GM18505 (cell line): ENCODE data around the gene COPS4.
"Not testable (repeated sequence)": the region's sequence is repeated elsewhere in the genome, so short reads cannot be mapped to it uniquely, and the experiment has no call there.

Experiments
- ATAC-seq: cut with Tn5 transposase; IDR thresholded peaks from one replicate; pipeline ENCODE4 v1.9.1; 2021; ENCODE audit not compliant: unreplicated experiment
- POLR2A ChIP-seq: IDR thresholded peaks from 4 replicates; pipeline ENCODE4 v1.6.1; 2011; ENCODE audit warnings: borderline replicate concordance; ENCODE audit not compliant: insufficient read depth, insufficient read length; ENCODE audit errors: extremely low read depth

The COPS4 gene

DNA sequence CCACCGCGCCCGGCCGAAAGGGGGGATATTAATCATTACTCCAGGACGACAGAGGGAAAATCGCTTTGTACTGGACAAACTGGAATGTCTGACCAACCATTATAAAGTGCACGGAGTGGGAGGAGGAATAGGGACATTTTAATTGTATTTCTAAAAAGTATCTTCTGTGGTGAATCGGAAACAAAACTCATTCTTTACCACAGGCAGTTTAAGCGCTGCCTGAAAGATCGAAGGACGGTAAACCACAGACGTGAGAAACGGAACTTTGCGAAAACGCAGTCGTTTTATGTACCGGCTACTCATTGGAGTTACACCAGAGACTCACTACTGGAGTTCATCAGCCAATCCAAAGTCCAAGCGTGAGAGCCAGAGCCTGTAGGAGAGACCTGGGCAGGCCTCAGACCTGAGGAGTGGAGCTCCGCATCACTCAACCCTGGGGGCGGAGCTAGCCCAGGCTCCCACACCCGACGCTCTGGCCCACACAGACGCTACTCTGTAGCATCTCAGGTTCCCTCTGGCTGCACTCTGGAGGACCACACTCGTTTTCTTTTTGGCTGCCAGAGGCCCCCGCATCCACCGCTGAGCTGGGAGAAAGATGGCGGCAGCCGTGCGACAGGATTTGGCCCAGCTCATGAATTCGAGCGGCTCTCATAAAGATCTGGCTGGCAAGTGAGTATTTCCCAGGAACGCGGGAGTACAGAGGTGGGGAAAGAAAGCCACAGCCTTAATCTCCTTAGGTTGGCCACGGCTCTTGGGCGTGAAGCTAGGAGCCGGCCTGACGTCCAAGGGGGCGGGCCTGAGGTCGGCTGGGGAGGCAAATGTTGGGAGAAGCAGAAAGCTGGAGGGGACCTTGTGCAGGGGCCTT is at the start of gene COPS4:
COPS4 (plus strand) TSS at position 554 of the 865 bp plus-strand sequence; CDS start at position 596, 42 bp downstream.
- ATAC-seq, result peak; percentile 99

GRCh38 chr4:82987519-82987918 is 47.5 kb upstream of the COPS4 start:
- not testable (repeated sequence) for ATAC-seq

More for the DNA sequence above, at the start of gene COPS4:
- TF ChIP-seq POLR2A, result peak; percentile 77

DNA sequence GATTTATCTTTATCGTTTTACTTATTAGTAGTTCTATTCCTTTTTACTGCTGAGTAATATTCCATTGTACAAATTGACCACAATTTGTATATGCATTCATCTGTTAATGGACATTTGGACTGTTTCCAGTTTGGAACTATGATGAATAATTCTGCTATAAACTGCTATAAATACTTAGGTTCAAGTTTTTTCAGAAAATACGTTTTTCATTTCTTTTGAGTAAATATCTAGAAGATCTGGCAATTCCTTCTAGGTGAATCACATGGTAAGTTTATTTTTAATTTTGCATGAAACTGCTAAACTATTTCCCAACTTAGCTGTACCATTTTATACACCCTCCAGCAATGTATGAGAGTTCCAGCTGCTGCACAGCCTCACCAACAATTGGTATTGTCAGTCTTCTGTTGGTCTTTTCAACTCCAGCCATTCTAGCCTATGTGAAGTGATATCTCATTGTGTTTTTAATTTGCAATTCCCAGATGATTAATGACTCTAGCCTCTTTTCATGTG is 46.6 kb upstream of the COPS4 start:
- TF ChIP-seq POLR2A, result no peak
- ATAC-seq, result no peak

DNA sequence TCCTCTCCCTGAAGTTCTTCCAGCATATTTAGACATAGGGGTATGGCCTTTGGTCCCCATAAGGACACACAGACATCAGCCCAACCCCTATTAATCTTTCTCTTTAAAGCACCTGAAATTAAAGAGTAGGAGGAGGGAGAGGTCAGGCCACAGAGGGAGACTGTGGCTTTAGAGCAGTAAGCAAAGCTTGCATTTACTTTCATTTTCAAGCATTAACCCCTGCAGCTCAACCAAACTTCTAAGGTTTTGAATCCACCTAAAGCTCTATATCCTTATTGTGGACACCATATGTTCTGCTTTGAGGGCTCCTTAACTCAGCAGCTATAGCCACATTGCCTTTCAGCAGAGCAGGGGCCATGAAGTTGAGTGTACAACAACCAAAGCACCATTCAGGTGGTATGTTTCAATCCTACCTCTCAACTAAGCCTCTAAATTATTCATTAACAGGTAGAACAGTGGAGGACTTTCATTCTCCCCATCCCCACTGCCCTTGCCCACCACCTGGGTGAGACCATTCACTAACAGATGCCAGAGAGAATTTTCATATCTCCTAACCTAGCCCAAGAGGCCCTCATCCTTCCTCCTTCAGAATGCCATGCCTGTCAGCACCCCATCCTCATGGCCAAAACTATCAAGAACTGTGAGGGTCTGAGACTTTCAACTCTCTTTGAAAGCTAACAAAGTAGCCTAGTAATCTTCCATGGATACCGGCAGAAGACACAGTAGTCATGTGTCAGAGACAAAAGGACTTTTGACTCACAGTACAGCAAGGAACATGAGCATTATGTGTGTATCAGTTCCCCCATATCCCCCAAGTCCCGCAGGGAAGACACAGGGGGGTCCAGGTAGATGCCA is 45.2 kb upstream of the COPS4 start:
- peak; percentile 86 for ATAC-seq
- no peak for TF ChIP-seq POLR2A

DNA sequence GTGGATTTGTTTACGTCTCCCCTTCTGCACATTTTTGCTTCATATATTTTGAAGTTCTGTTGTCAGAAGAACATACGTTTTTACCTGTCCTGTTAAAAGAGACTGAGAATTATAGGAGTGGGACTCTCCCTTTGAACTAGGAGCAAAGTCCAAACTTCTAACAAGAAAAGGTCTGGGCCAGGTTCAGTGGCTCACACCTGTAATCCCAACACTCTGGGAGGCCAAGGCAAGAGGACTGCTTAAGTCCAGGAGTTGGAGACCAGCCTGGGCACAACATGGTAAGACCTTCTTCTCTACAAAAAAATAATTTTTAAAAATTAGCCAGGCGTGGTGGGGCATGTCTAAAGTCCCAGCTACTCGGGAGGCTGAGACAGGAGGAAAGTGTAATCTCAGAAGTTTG is 40.1 kb upstream of the COPS4 start:
- TF ChIP-seq POLR2A, result no peak
- no peak for ATAC-seq

- no peak for TF ChIP-seq POLR2A
- ATAC-seq, result no peak
Measured at GRCh38 chr4:82998898-82999297, 36.1 kb upstream of the COPS4 start.

- ATAC-seq, result no peak
- no peak for TF ChIP-seq POLR2A
Measured at GRCh38 chr4:83002329-83002728, 32.7 kb upstream of the COPS4 start.

DNA sequence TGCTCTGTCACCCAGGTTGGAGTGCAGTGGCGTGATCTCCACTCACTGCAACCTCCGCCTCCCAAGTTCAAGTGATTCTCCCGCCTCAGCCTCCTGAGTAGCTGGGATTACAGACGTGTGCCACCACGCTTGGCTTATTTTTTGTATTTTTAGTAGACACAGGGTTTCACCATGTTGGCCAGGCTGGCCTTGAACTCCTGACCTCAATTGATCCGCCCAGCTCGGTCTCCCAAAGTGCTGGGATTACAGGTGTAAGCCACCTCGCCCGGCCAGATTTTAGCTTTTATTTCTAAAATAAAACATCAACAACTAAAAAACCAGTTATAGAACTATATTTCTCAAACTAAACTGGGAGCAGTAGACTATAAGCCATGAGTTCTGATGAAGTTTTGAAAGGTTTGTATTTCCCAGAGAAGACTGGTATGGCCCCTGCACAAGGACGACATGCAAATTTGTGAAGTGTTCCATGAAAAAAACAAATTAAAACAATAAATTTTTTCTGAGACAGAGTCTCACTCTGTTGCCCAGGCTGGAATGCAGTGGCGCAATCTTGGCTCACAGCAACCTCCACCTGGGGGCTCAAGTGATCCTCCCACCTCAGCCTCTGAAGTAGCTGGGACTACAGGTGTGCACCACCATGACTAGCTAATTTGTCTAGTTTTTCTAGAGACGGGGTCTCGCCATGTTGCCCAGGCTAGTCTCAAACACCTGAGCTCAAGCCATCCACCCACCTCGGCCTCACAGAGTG is 31.8 kb upstream of the COPS4 start:
- not testable (repeated sequence) for ATAC-seq

DNA sequence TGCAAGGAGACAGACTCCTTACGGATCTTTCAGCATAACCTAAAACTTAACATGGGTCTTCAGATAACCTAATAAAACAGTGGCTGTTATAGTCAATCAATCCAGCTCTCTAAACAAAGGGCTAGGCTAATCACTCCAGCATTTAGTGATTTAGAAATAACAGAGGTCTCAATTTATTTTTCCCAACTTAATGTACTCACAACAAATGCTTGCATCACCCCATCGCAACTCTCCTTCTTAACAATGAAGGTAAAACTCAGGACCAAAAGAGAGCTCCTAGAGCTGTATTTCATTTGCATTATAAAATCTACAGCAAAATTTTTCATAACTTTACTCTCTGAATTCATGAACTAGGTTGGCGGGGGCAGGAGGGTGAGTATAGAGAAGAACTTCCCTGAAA is 25.5 kb upstream of the COPS4 start:
- no peak for ATAC-seq
- TF ChIP-seq POLR2A, result no peak

- no peak for ATAC-seq
- no peak for TF ChIP-seq POLR2A
Measured at GRCh38 chr4:83010111-83010521, 24.9 kb upstream of the COPS4 start.

DNA sequence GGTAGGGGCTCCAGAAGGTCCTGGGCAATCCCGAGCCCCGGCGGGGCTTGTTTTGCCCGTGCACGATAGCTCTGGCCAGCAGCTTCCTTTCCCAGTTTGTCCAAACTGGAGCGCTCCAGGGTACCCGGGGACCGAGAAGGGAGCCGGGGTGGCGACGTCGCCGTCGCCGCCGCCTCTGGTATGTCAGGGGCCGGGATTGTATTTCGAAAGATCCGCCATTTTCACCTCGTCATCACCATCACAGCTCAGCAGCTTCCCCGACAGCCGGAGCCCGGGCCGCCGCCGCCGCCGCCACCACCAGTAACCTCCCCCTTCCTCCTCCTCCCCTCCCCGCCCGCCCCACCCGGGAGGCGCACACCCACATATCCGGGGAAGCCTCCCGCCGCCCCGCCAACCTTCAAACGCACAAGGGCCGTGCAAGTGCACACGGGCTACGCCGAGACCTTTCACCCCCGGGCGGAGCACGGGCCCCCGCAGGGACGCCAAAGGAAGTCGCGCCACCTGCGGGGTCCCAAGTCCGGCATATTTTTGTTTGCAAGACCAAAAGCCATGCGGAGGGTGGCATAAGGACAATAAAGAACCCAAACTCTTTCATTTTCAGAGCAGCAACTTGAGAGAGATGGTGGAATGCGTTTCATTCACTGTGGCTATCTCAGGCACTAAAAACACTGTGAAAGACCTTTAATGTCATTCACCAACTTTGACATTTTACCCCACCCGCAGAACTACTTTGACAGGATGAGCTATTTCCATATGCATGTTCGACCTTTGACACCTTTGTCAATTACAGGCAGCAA is 24.3 kb upstream of the COPS4 start, which contains the start of gene LIN54:
LIN54 (minus strand) TSS at position 302 of the 797 bp plus-strand sequence. CDS start 25,979 bp downstream, outside the sequence.
- peak; percentile 33 for ATAC-seq
- peak; percentile 51 for TF ChIP-seq POLR2A

GRCh38 chr4:83011689-83012199 is 23.2 kb upstream of the COPS4 start:
- ATAC-seq, result no peak
- TF ChIP-seq POLR2A, result no peak
